Neuronal stem cell (in vitro differentiated cells): ENCODE data around the gene TRPM1.
"Not testable (repeated sequence)": the region's sequence is repeated elsewhere in the genome, so short reads cannot be mapped to it uniquely, and the experiment has no call there.

Experiments used
- DNase-seq: peaks from one replicate; pipeline ENCODE4 v3.0.0-alpha.2; 2013; ENCODE audit warnings: low spot score
- H2AFZ ChIP-seq: one replicate; pipeline ENCODE4 v1.6.1; 2013; ENCODE audit warnings: mild to moderate bottlenecking, low read length, inconsistent platforms
- H2AK5ac ChIP-seq: 2 replicates; pipeline ENCODE4 v1.6.1; 2013; ENCODE audit warnings: low read depth, mild to moderate bottlenecking, inconsistent platforms, low read length, moderate library complexity, mixed read lengths
- H2BK120ac ChIP-seq: 2 replicates; pipeline ENCODE4 v1.6.1; 2013; ENCODE audit warnings: low read depth, mild to moderate bottlenecking, inconsistent platforms, low read length, moderate library complexity, mixed read lengths
- H2BK12ac ChIP-seq: one replicate; pipeline ENCODE4 v1.6.1; 2013; ENCODE audit warnings: low read length, inconsistent platforms
- H2BK15ac ChIP-seq: 2 replicates; pipeline ENCODE4 v1.6.1; 2013; ENCODE audit warnings: mild to moderate bottlenecking, low read length, inconsistent platforms, mixed read lengths
- H2BK5ac ChIP-seq: one replicate; pipeline ENCODE4 v1.6.1; 2013; ENCODE audit warnings: inconsistent platforms, mild to moderate bottlenecking, low read length, moderate library complexity
- H3K14ac ChIP-seq: one replicate; pipeline ENCODE4 v1.6.1; 2013; ENCODE audit warnings: low read length, inconsistent platforms
- H3K18ac ChIP-seq: 2 replicates; pipeline ENCODE4 v1.6.1; 2013; ENCODE audit warnings: low read length, inconsistent platforms
- H3K23ac ChIP-seq: 2 replicates; pipeline ENCODE4 v1.6.1; 2013; ENCODE audit warnings: low read depth, mild to moderate bottlenecking, mixed read lengths, low read length, inconsistent platforms; ENCODE audit not compliant: poor library complexity
- H3K27ac ChIP-seq: replicated peaks from 3 replicates; pipeline ENCODE4 v1.5.1; 2013; ENCODE audit warnings: low read length, inconsistent platforms
- H3K27me3 ChIP-seq, 3 experiments: 2 replicates each; pipeline ENCODE4 v1.6.1; 2013; ENCODE audit warnings: low read length in 3 of 3, mild to moderate bottlenecking in 2 of 3, inconsistent platforms in 1 of 3, low read depth in 1 of 3, mixed read lengths in 1 of 3, moderate library complexity in 1 of 3; ENCODE audit not compliant: control insufficient read depth in 3 of 3, insufficient read depth in 3 of 3
- H3K36me3 ChIP-seq, 2 donors: replicated peaks in 1 of 2; 2 replicates each; pipeline ENCODE4 v1.6.1; 2013; ENCODE audit warnings: low read length in 2 of 2; ENCODE audit not compliant: control insufficient read depth in 2 of 2, insufficient read depth in 2 of 2
- H3K4ac ChIP-seq: 2 replicates; pipeline ENCODE4 v1.6.1; 2013; ENCODE audit warnings: inconsistent platforms, mild to moderate bottlenecking, low read length, moderate library complexity
- H3K4me1 ChIP-seq, 2 donors: 1 replicate in 1 of 2; 2 replicates in 1 of 2; pipeline ENCODE4 v1.6.1; 2013; ENCODE audit warnings: low read length in 2 of 2, low read depth in 1 of 2; ENCODE audit not compliant: control insufficient read depth in 2 of 2, insufficient read depth in 1 of 2
- H3K4me2 ChIP-seq: one replicate; pipeline ENCODE4 v1.6.1; 2013; ENCODE audit warnings: mild to moderate bottlenecking, low read length, inconsistent platforms; ENCODE audit not compliant: insufficient read depth, poor library complexity, severe bottlenecking
- H3K4me3 ChIP-seq, 2 donors: 2 replicates each; pipeline ENCODE4 v1.5.1; 2013; ENCODE audit warnings: low read length in 2 of 2, mild to moderate bottlenecking in 2 of 2, inconsistent platforms in 1 of 2, moderate library complexity in 1 of 2
- H3K79me1 ChIP-seq: one replicate; pipeline ENCODE4 v1.6.1; 2013; ENCODE audit warnings: low read depth, mild to moderate bottlenecking, inconsistent platforms, low read length, moderate library complexity
- H3K9ac ChIP-seq: one replicate; pipeline ENCODE4 v1.6.1; 2013; ENCODE audit warnings: mild to moderate bottlenecking, low read depth, low read length, inconsistent platforms; ENCODE audit not compliant: poor library complexity
- H3K9me3 ChIP-seq, 2 donors: replicated peaks in 1 of 2; 2 replicates each; pipeline versions ENCODE3 to v1.6.1; 2013; ENCODE audit warnings: low read length in 2 of 2, mild to moderate bottlenecking in 2 of 2, inconsistent platforms in 1 of 2, low read depth in 1 of 2, mixed read lengths in 1 of 2, moderate library complexity in 1 of 2; ENCODE audit not compliant: control insufficient read depth in 2 of 2, insufficient read depth in 1 of 2
- H4K8ac ChIP-seq: one replicate; pipeline ENCODE4 v1.6.1; 2013; ENCODE audit warnings: low read depth, mild to moderate bottlenecking, inconsistent platforms, low read length, moderate library complexity
- H4K91ac ChIP-seq: one replicate; pipeline ENCODE4 v1.6.1; 2013; ENCODE audit warnings: low read length, low read depth, mild to moderate bottlenecking, inconsistent platforms; ENCODE audit not compliant: poor library complexity
- WGBS, 2 donors: extraction: QIAGEN DNeasy Blood & Tissue Kit; methylation state at CpG; one replicate each; pipeline ENCODE4 v1.1.7; 2013; ENCODE audit warnings: missing lambda C conversion rate in 2 of 2, mixed read lengths in 1 of 2; ENCODE audit not compliant: insufficient read length in 2 of 2, insufficient replicate concordance in 1 of 2; ENCODE audit errors: extremely low coverage in 2 of 2; 5-methylcytosine and 5-hydroxymethylcytosine counted together

The TRPM1 gene

DNA sequence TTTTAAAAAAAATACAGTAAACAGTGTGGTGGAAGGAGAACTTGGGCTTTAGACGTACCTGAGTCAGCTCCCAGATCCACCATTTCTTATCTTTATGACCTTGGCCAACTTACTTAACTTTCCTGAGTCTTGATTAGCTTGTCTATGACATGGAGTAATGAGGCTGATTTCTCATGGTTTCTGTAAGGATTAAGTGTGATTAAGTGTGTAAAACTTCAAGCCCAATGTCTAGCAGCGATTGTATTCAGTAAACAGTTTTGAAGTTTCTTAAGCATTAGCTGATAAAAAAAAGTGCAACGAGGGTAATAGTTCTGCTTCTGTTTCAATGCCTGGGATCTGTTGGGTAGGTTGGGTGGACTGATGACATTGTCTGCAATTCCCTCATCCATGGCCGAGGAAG lies 10.8 kb downstream of the TRPM1 start:
- no peak overlapping the region for H3K4ac ChIP-seq
- no peak overlapping the region for H4K91ac ChIP-seq
- H2BK120ac ChIP-seq: no peak overlapping the region
- H3K9me3 ChIP-seq: no peaks in the 10 kb centered on the region
- H3K27ac ChIP-seq: no peak overlapping the region
- no peak overlapping the region for H2BK12ac ChIP-seq
- H3K4me2 ChIP-seq: no peak overlapping the region
- peak overlapping the region; percentile 20 for H3K18ac ChIP-seq
- H2AK5ac ChIP-seq: no peak overlapping the region
- H2BK5ac ChIP-seq: no peak overlapping the region
- H3K4me3 ChIP-seq: no peak overlapping the region
- H4K8ac ChIP-seq: no peak overlapping the region
- no peak overlapping the region for H3K14ac ChIP-seq
- H2BK15ac ChIP-seq: no peak overlapping the region
- no peaks in the 10 kb centered on the region for H3K27me3 ChIP-seq
- H2AFZ ChIP-seq: no peak overlapping the region
- no peaks in the 10 kb centered on the region for H3K79me1 ChIP-seq
- WGBS, 2 donors: no CpG with 5 or more reads among the region's 4 CpGs
- no peak for DNase-seq
- no peaks in the 10 kb centered on the region for H3K4me1 ChIP-seq
- no peak overlapping the region for H3K9ac ChIP-seq
- no peak overlapping the region for H3K23ac ChIP-seq
- no peaks in the 10 kb centered on the region for H3K36me3 ChIP-seq

DNA sequence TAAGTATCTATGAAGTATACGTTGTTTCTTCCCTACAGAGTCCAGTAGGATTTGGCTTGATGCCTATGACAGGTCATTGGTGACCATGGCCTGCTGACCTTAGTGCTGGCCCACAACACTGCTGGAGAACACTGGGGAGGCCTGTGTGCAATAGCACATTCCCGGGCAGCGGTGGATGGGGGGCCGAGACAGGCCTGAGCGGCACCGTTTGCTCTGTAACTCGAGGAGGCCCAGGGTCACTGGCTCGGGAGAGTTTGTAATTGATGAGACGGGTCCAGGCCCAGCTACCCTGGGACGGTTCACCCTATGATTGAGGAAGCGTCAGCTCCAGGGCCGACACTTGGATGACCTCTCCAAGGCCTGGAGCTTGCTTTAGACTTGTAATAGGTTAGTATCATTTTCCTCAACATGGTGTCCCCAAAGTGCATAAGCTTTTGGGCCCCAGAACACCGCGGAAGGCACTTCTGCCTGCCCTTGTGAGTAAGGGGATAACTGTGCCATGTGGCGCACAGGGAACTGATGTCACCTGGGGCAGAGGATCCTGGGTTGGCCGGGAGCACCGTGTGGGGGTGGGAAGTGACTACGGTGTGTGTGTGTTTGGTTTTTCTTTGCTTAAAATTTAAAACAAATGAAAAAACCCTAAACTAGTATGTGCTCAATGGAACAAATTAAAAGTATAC lies 12.0 kb downstream of the TRPM1 start:
- no peak overlapping the region for H2BK15ac ChIP-seq
- H3K9ac ChIP-seq: no peak overlapping the region
- H3K27me3 ChIP-seq: no peaks in the 10 kb centered on the region
- H2BK120ac ChIP-seq: no peak overlapping the region
- H3K18ac ChIP-seq: no peak overlapping the region
- no peak overlapping the region for H3K27ac ChIP-seq
- H2AFZ ChIP-seq: no peak overlapping the region
- no peak overlapping the region for H3K4me2 ChIP-seq
- no peak overlapping the region for H2BK12ac ChIP-seq
- no peak overlapping the region for H3K23ac ChIP-seq
- DNase-seq: no peak
- no peak overlapping the region for H4K8ac ChIP-seq
- H3K9me3 ChIP-seq: no peaks in the 10 kb centered on the region
- no peak overlapping the region for H4K91ac ChIP-seq
- no peaks in the 10 kb centered on the region for H3K79me1 ChIP-seq
- H3K14ac ChIP-seq: no peak overlapping the region
- no CpG with 5 or more reads among the region's 18 CpGs for WGBS, 2 donors
- no peaks in the 10 kb centered on the region for H3K4me1 ChIP-seq
- H2AK5ac ChIP-seq: no peak overlapping the region
- H2BK5ac ChIP-seq: no peak overlapping the region
- no peaks in the 10 kb centered on the region for H3K36me3 ChIP-seq
- H3K4ac ChIP-seq: no peak overlapping the region
- H3K4me3 ChIP-seq: no peak overlapping the region

GRCh38 chr15:31088672-31089367 lies 12.7 kb downstream of the TRPM1 start:
- Histone ChIP-seq H3K27me3 (no peaks in the 10 kb centered on the region), H3K4me2 (no peak overlapping the region), H3K4me1 (no peaks in the 10 kb centered on the region), H2AK5ac (no peak overlapping the region), H2BK120ac (no peak overlapping the region), H3K14ac (no peak overlapping the region), H3K9ac (no peak overlapping the region), H3K36me3 (no peaks in the 10 kb centered on the region), H2BK15ac (no peak overlapping the region), H2BK12ac (no peak overlapping the region), H4K91ac (no peak overlapping the region), H3K4me3 (no peak overlapping the region), H3K79me1 (no peaks in the 10 kb centered on the region), H4K8ac (no peak overlapping the region), H3K23ac (no peak overlapping the region), H3K18ac (no peak overlapping the region), H2AFZ (no peak overlapping the region), H3K9me3 (no peaks in the 10 kb centered on the region), H3K4ac (no peak overlapping the region), H3K27ac (no peak overlapping the region), H2BK5ac (no peak overlapping the region)
- no peak for DNase-seq
- WGBS, 2 donors: no CpG with 5 or more reads among the region's 21 CpGs

- H3K4me3 ChIP-seq, H2AK5ac ChIP-seq, H2BK5ac ChIP-seq, H4K8ac ChIP-seq, H3K14ac ChIP-seq, H3K36me3 ChIP-seq, H2AFZ ChIP-seq, H3K79me1 ChIP-seq, H3K9me3 ChIP-seq, H3K4me2 ChIP-seq, H3K27me3 ChIP-seq, H3K27ac ChIP-seq, H2BK15ac ChIP-seq, H4K91ac ChIP-seq, H3K4ac ChIP-seq, DNase-seq, H3K18ac ChIP-seq, H2BK120ac ChIP-seq, H3K9ac ChIP-seq, H3K23ac ChIP-seq, H3K4me1 ChIP-seq, H2BK12ac ChIP-seq: not testable (repeated sequence)
- WGBS, 2 donors: no CpG with 5 or more reads among the region's 8 CpGs
Measured at GRCh38 chr15:31088041-31088440, 13.5 kb downstream of the TRPM1 start.
